AG04449 (cell line): ENCODE data around the gene KRTAP10-1.

Source experiments
- CTCF ChIA-PET: fragments of 350-600 bp; formaldehyde crosslinking; extraction: SDS; loops from one replicate; lab custom pipeline; 2021; ENCODE audit warnings: antibody characterized with exemption; lab: Yijun Ruan, JAX
- POLR2A ChIA-PET: fragments of 400-600, 350-600 bp; formaldehyde crosslinking; extraction: SDS; loops from one replicate; lab custom pipeline; 2020; ENCODE audit warnings: antibody characterized with exemption, inconsistent platforms; lab: Yijun Ruan, JAX
- DNase-seq: peaks from one replicate; pipeline ENCODE4 v3.0.0-alpha.2; 2010; ENCODE audit warnings: low read depth, low spot score
- H3K4me3 ChIP-seq: 2 replicates; pipeline ENCODE4 v1.5.1; 2011; ENCODE audit warnings: low read depth, mild to moderate bottlenecking, control low read depth, low read length
- TF ChIP-seq, protein P1 (sequence below): IDR thresholded peaks from one replicate; pipeline ENCODE4 v1.5.1; 2011; ENCODE audit warnings: mild to moderate bottlenecking, moderate library complexity, low read length, control low read depth, inconsistent platforms; ENCODE audit not compliant: insufficient read depth; ENCODE audit errors: missing control alignments

Gene KRTAP10-1

DNA sequence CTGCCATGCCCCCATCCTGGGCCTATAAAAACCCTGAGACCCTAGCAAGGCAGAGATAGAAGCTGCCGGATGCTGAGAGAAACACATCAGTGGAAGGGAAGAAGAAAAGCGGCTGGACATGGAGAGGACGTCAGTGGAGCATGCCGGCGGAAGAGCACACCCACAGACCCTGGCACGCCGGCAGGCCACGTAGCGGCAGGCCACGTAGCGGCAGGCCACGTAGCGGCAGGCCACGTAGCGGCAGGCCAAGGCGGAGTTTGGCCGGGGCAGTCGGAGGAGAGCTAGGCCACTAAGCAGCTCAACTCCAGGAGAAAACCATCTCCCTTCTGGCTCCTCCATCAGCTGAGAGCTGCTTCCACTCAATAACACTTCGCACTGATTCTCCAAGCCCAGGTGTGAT lies 49.6 kb downstream of the KRTAP10-1 start:
- CTCF ChIA-PET: interaction anchor here (0.9 to 2.4 kb wide), 4 partner anchors 10 to 303 kb away, joined by 3 to 12 read pairs (median 3); no protein-coding TSS in a partner anchor
- no peak for DNase-seq
- POLR2A ChIA-PET: no interaction called here
- H3K4me3 ChIP-seq: no peak overlapping the region
- TF ChIP-seq, protein P1, sequence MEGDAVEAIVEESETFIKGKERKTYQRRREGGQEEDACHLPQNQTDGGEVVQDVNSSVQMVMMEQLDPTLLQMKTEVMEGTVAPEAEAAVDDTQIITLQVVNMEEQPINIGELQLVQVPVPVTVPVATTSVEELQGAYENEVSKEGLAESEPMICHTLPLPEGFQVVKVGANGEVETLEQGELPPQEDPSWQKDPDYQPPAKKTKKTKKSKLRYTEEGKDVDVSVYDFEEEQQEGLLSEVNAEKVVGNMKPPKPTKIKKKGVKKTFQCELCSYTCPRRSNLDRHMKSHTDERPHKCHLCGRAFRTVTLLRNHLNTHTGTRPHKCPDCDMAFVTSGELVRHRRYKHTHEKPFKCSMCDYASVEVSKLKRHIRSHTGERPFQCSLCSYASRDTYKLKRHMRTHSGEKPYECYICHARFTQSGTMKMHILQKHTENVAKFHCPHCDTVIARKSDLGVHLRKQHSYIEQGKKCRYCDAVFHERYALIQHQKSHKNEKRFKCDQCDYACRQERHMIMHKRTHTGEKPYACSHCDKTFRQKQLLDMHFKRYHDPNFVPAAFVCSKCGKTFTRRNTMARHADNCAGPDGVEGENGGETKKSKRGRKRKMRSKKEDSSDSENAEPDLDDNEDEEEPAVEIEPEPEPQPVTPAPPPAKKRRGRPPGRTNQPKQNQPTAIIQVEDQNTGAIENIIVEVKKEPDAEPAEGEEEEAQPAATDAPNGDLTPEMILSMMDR: no peak

DNA sequence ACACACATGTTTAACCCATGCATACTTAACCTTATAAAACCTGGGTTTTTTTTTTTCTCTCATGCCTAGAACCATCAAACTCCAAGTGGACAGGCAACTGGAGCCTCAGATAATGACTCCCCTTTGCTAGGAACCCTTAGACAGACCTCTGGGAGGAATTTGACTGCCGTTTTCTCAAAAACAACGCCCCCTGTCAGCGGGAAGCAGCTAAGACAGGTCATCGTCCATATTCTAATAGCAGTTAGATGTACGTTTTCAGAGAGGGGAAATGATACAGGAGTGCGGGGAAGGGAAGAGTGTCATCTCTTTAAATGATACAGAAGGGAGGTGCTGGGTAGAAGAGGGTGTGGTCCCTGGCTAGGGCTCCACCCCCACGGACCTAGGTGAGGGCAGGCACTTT lies 50.0 kb downstream of the KRTAP10-1 start:
- ChIA-PET POLR2A (no interaction called here), CTCF (interaction anchor here (0.9 to 2.4 kb wide), 2 partner anchors 10 to 21 kb away, joined by 3 to 12 read pairs; no protein-coding TSS in a partner anchor)
- TF ChIP-seq, protein P1: no peak
- no peak overlapping the region for H3K4me3 ChIP-seq
- DNase-seq: no peak
